Peyer's patch (tissue), 4 donors: ENCODE data around the gene PIP4P1. TPM values are rescaled to one million over a fixed set of nuclear protein-coding genes. Genes with fewer than 3 reads are reported as not detected.

ENCODE experiments used
- DNase-seq, 3 donors: peaks; one replicate each; pipeline ENCODE4 v3.0.0-alpha.2; 2017 to 2019
- H3K27ac ChIP-seq, 4 donors: fragments of 200-600 bp; sonication (generic); one replicate each; pipeline ENCODE4 v1.5.1; 2016 to 2019
- H3K27me3 ChIP-seq, 2 donors: fragments of 200-600 bp; sonication (generic); one replicate each; pipeline ENCODE4 v1.5.1; 2019
- H3K36me3 ChIP-seq, 3 donors: fragments of 200-600 bp; sonication (generic); one replicate each; pipeline ENCODE4 v1.5.1; 2016 to 2019
- H3K4me1 ChIP-seq, 4 donors: fragments of 200-600 bp; sonication (generic); one replicate each; pipeline ENCODE4 v1.5.1; 2016 to 2019
- H3K4me3 ChIP-seq, 4 donors: fragments of 200-600 bp; sonication (generic); 1 replicate in 3 of 4; 2 replicates in 1 of 4; pipeline ENCODE4 v1.5.1; 2016 to 2019; ENCODE audit warnings: mild to moderate bottlenecking in 1 of 4
- H3K9me3 ChIP-seq, 4 donors: fragments of 200-600 bp; sonication (generic); one replicate each; pipeline ENCODE4 v1.5.1; 2016 to 2019; ENCODE audit warnings: mild to moderate bottlenecking in 1 of 4
- CTCF ChIP-seq, 6 experiments: fragments of 450-650 bp in 4 of 6; fragments of 200-600 bp in 2 of 6; sonication (generic) in 1 of 6; IDR thresholded peaks; one replicate each; pipeline ENCODE4 v1.5.1; 2017 to 2019; ENCODE audit warnings: antibody characterized with exemption in 6 of 6, mild to moderate bottlenecking in 3 of 6, moderate library complexity in 1 of 6
- POLR2A ChIP-seq, 2 donors: fragments of 450-650 bp; IDR thresholded peaks; one replicate each; pipeline ENCODE4 v1.5.1; 2017; ENCODE audit warnings: antibody characterized with exemption in 2 of 2, mild to moderate bottlenecking in 2 of 2, moderate library complexity in 2 of 2
- total RNA-seq, 4 donors: library from RNA; depleted of rRNA; stranded (reverse); fragments of >200 nt; gene quantifications; one replicate each; pipeline ENCODE4 v1.1.0, GENCODE V29; 2016

The PIP4P1 gene
- total RNA-seq, 4 donors from 2014 or later = 22.3 to 60.9 (median 31.1) TPM

- Histone ChIP-seq H3K9me3 (no peaks in the 10 kb centered on the region), H3K27ac (peak overlapping the region; percentile 97 to 99 (median 99)), H3K4me3 (peak overlapping the region; percentile 75 to 88 (median 84)), H3K27me3 (no peaks in the 10 kb centered on the region), H3K4me1 (peaks cover 0 to 44% (median 14%) of the 10 kb centered on the region in 4 donors), H3K36me3 (peaks cover 0 to 30% (median 0%) of the 10 kb centered on the region in 3 donors)
- peak; percentile 81 to 89 (median 81) for DNase-seq
- no peak for TF ChIP-seq CTCF (IDR thresholded peaks at IDR 0.05)
- no peak for TF ChIP-seq POLR2A (IDR thresholded peaks at IDR 0.05)
Measured at GRCh38 chr14:20460458-20461224, 593 bp downstream of the PIP4P1 start.

- Histone ChIP-seq H3K4me1 (peaks cover 0 to 53% (median 19%) of the 10 kb centered on the region in 4 donors), H3K36me3 (peaks cover 0 to 30% (median 0%) of the 10 kb centered on the region in 3 donors), H3K9me3 (no peaks in the 10 kb centered on the region), H3K4me3 (no peak overlapping the region), H3K27me3 (no peaks in the 10 kb centered on the region), H3K27ac (peak overlapping the region in 1 of 4 donors; percentile 8)
- DNase-seq = no peak
- TF ChIP-seq POLR2A (IDR thresholded peaks at IDR 0.05) (no peak), CTCF (IDR thresholded peaks at IDR 0.05) (no peak)
Measured at GRCh38 chr14:20458031-20458789, 3.0 kb downstream of the PIP4P1 start.

GRCh38 chr14:20456971-20457370, 4.3 kb downstream of the PIP4P1 start:
- H3K36me3 ChIP-seq = peaks cover 0 to 34% (median 0%) of the 10 kb centered on the region in 3 donors

GRCh38 chr14:20455355-20456300, 5.6 kb downstream of the PIP4P1 start:
- Histone ChIP-seq H3K9me3 (no peaks in the 10 kb centered on the region), H3K27ac (peak overlapping the region; percentile 83 to 97 (median 88)), H3K36me3 (peaks cover 0 to 48% (median 0%) of the 10 kb centered on the region in 3 donors), H3K4me3 (peak overlapping the region; percentile 49 to 89 (median 72)), H3K4me1 (peaks cover 0 to 58% (median 20%) of the 10 kb centered on the region in 4 donors), H3K27me3 (no peaks in the 10 kb centered on the region)
- TF ChIP-seq POLR2A (IDR thresholded peaks at IDR 0.05) = no peak
- no peak for TF ChIP-seq CTCF (IDR thresholded peaks at IDR 0.05)
- peak in 1 of 3 donors; percentile 54 for DNase-seq

More at GRCh38 chr14:20456971-20457370, 4.3 kb downstream of the PIP4P1 start:
- H3K27me3 ChIP-seq = no peaks in the 10 kb centered on the region
- no peak overlapping the region for H3K4me3 ChIP-seq
- TF ChIP-seq CTCF (IDR thresholded peaks at IDR 0.05) (no peak), POLR2A (IDR thresholded peaks at IDR 0.05) (no peak)
- H3K27ac ChIP-seq = no peak overlapping the region
- no peaks in the 10 kb centered on the region for H3K9me3 ChIP-seq
- H3K4me1 ChIP-seq = peaks cover 0 to 59% (median 20%) of the 10 kb centered on the region in 4 donors
- DNase-seq = no peak
